HG03565 (cell line): ENCODE data around the gene TBRG4.

Source experiments
- ATAC-seq: cut with Tn5 transposase; IDR thresholded peaks from one replicate; pipeline ENCODE4 v1.9.1; 2021; ENCODE audit warnings: mild to moderate bottlenecking, moderate library complexity; ENCODE audit not compliant: unreplicated experiment

TBRG4 gene

DNA sequence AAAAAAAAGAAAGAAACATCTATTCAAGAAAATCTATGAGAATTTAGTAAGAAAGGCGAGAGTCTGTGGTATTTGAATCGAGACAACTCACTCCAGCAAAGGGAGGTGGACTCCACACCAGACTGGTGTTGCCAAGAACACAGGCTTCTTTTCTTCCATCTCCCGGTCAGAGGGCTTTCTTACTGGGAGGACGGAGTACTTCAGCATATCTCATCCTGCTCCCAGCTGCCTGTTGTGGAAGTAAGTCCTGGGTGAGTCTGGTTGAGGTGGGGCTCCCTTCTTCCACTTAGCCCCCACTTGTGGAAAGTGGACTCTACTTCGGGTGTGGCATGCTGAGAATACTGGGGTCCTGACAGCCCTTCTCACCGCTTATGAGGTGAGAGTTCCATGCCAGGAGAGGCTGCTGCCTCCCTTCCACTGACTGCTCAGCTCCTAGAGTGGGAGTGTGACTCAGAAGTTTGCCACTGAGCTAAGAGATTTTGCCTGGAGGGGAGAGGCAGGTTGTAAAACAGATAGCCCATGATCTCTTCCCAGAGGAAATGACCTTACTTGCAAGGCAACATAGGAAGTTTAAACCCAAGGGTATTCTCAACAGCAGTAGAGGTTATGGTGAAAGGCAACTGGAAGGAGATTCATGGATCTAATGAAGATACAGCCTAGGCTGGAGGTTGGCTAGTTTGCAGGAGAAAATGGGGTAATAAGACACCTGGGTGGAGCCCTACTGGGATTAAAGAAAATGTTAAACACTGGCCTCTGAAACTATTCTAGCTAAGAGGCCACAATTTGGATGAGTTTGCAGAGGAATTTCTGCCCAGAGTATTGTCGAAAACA, 19.2 kb downstream of the TBRG4 start:
- ATAC-seq, result no peak

DNA sequence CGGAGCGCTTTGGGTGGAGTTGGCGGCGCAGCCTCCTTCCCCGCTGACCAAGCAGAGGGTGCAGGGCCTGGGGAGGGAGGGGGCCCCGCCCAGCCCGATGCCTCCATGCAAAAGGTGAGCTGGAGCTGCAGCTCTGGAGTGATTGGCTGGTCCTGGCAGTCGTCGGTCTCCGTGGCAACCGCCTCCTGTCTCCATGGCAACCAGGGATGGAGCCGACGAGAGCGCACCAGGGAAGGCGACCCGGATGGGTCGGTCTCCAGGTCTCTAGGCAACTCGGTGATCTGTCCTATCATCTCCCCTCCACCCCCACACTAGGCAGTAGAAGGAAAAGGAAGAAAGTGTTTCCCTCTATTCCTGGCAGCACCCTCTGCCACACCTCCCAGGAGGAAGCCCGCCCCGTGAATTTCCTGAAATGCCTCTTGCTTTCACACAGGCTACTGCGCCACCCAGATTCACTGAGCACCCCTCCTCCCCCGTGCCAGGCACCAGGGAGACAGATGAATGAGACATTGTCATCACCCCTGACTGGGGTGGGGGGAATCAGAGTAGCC, 22.1 kb downstream of the TBRG4 start:
- no peak for ATAC-seq

DNA sequence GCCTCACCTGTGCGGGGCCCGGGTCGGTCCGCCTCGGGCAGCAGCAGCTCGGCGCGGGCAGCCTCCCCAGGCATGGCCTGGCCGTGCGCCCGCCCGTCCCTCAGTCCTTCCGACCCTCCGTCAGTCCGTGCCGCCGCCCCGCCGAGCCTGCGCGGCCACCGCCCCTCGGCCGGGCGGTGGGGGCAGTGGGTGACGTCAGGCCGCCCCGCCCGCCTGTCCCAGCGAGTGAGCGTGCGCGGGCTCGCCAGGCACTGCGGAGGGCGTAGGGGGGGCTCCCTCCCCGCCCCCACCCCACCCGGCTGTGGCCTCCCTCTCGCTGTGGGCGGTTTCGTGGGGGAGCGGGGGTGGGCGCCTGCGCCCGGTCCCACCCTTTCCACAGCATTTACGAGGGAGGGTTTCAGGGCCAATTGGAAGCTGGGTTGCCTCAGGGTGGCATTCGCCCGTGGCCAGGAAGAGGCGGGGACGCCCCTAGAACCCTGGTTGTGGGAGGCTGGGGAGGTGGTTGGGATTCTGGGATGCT, 22.6 kb downstream of the TBRG4 start, which contains the start of gene NACAD:
Gene NACAD (minus strand): TSS at position 149 of the 520 bp plus-strand sequence. CDS start 75 bp downstream, at position 74.
- ATAC-seq, result no peak

DNA sequence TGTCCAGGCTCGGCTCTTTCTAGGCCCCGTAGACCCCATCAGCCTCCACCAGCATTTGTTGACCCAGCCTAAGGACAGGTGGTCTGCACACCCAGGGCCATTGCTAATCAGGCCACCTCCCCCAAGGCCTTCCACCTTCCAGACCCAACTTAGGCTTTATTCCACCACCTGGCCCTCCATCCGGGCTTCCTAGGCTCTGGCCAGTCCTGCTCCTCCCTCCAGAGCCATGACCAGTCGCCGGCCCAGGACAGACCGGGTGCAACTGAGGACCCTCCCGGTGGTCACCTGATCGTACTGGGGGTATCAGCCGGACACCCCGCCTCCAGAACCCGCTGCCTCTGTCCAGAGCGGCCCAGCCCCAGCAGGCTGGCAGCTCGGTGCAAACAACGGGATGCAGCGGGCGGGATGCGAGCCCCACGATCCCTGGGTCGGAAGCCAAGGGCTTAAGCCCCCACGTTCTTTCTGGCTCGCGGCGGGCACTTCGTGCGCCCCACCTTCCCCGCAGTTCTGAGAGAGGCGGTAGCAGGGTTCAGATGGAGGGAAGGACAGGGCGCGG, 23.3 kb downstream of the TBRG4 start:
- no peak for ATAC-seq

DNA sequence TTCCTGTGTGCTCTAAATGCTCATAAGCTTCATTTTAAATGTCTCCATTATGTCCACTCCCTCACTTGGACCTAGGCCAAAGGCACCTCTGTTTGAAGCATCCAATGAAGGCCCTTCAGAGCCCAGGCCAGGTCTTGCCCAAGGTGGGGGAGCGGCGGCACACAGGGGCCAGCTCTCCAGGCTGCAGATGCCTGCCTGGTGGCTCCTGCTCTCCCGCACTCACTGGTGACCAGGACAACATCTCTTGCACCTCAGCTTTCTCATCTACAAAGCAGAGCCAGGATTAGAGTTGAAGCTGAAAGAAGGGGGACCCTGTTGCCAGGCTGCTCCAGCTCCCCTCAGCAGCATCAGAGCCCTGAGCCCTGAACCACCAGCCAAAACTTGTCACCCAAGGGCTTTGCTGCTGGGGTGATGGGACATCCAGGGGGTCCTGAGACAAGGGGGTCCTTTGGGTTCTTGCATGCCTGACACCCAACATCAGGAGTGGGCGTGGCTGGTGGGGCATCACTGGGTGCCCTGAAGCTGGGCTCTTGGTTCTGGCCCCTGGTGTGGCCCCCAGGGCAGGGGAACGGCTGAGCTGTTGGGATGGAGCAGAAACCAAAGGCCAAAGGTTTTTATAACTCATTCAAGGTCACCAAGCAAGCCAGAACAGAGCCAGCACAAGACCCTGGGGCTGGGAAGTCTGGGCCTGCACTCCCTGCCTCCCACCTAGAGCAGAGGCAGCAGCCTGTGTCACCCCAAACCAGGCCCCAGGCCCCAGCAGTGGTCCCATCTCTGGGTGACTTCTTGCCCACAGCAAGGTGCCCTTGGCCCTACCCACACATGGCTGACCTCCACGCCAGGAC, 24.0 kb downstream of the TBRG4 start:
- ATAC-seq, result no peak

DNA sequence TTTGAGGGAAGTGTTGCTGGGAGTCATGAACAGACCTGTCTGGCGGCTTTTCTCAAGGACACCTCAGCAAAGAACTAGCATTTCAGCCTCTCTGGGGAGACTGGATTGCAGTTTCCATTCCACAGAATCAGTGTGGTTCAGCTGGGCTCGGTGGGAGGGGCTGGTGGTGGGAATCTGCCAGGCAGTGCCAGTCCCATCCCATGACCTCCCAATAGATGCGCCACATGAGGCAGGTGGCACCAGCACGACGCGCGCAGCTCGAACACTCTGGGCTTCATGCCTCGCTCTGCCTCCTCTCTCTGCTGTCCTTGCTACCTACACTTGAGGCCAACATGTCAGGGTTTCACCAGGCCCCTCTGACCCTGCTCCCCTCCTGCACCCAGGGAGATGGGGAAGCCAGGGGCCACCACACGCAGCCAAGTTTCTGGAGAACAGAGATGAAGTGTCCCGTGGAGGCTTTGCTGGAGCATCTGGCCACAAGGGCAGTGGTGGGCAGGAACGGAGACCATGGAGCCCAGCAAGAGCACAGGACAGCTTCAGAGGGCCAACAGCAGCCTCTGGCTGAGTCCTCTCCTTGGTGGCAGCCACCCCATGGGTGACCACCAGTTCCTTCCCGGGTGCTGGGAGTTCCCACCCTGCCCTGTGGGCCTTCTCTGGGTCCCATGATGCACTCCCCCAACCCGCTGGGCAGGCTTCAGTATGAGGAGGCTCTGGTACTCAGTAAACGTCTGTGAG, 25.0 kb downstream of the TBRG4 start:
- ATAC-seq, result no peak

DNA sequence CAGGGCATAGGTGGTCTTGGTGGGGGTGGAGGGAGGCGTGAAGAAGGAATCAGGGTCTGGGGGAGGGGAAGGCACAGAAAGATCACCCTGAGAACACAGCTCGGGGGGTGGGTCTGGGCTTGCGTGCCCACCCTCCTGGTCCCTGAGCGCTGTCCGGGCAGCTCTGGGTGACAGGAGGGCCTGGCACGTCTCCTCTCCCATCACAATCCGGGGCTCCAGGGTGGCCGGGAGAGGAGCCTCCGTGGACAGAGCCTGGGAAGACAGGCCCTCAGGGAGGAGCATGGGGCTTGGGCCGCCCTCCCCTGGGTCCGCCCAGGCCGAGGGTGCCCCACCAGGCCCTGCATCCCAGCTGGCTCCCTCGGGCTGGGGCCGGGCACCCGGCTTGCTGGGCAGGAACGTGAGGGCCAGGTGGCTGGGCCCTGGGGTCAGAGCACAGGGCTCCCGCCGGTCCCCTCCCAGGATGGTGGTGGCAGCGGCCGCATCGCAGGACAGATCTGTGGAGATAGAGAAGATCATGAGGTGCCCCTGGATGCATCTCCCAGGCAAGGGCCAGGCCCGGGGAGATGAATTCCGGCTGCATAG, 25.8 kb downstream of the TBRG4 start:
- ATAC-seq, result no peak

DNA sequence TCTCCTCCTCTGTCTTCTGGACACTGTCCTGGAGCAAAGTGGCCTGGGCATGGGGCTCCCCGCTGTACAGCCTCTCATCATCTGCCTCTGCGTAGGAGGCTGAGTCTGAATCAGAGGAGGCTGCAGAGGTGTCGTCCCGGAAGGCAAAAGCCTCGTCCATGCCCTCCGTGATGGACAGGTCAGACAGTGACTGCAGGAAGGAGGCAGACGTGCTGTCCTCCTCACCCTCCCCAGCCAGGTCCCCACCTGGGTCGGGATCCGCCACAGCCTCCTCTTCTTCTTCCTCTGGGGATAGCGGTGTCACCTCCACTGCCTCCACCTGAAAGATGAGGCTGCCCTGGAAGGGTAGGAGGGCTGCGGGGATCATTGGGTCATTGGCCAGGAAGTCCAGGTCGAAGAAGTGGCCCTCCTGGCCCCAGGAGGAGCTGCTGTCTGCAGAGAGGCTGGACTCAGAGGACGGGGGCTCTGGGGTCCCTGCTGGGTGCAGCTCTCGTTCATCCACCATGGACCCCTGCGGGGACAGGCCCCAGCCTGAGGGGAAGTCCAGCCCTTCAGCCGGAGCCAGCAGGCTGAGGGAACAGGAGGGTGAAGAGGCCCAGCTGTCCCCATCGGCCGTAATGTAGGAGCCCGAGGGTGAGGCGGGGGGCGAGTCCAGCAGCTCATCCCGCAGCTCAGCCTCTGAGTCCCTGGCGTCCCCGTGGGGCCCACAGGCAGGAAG, 26.4 kb downstream of the TBRG4 start:
- no peak for ATAC-seq

DNA sequence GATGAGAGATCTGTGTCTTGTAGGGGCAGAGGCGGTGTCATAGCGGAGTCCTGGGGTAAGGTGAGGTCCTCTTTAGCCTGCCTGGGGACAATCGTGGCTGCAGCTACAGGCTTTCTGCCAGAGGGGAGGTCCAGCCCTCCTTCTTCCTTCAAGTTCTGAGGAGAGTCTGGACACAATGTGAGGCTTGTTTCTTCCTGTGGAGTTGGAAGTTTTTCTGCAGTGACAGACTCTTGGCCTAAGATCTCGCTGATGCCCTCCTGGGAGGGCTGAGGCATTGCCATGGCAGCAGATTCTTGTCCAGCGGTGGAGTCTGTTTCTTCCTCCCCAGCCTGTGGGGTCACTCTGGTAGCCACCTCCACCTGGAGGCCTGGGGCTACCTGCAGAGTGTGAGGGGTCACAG, 27.2 kb downstream of the TBRG4 start:
- no peak for ATAC-seq

DNA sequence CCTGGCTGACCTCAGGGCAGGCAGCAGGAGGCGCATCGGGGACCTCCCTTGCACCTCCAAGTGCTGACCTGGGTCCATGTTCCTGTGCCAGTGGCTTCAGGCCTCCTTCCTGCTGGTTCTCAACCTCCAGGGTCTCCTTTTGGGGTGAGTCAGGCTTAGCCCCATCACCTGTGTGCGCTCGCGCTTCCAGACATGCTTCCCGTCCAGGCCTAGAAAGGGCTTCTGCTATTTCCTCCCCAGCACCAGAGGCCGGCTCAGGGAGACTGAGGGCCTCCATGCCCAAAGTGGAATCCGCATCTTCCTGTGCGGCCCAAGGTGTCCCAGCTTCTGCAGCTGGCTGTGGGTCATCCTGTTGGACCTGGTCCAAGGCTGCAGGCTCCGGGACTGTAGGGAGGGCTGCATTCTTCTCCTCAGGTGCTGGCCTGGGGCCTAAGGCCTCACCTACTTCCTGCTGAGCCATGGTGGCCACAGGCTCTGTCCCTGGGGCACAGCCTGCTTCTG, 28.6 kb downstream of the TBRG4 start:
- ATAC-seq, result no peak

DNA sequence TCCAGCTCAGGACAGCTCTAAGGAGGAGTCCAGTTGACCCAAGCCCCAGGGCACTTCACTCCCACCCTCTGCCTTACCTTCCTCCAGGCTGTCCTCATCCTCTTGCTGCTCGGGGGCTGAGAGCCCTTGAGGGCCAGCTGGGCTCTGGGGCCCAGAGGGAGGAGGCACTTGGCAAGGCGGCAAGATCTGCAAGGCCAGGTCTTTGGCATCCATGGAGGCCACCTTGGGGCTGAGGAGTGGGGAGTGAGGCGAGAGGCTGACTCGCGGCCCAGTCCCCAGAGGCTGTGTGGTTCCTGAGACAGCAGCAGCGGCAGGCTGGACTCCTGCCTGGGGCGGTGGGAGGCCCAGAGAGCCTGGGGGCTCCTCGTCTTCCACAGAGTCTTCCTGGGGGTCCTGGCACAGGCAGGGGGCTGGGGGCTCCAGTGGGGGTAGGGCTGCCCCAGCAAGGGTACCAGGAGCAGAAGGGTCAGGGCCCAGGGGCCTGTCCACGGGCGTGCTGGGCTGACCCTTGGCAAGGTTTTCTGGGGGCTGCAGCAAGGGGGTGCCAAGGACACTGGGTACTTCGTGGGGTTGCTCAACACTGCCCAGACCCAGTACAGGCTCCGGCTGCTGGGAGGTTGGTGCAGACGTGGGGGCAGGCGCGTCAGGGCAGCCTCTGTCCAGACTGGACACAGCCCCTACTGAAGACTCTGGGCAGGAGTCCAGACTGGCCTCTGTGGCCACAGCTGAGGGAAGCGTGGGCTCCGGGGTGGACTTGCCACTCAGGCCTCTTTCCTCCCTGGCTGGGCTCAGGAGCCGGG, 29.3 kb downstream of the TBRG4 start:
- ATAC-seq, result no peak

DNA sequence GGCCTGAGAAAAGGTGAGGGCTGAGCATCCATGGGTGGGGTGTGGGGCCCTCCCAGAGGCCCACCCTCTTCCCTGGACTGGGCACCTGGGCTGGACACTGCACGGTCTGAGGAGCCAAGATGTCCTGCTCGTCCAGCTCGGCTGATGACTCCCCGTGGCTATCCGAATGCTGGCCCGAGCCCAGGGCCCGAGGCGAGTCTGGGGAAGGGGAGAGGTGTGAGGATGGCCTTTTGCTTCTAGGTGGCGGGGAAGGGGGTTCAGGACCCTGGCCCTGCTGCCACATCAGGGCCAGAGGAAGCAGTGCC, 29.9 kb downstream of the TBRG4 start:
- no peak for ATAC-seq

DNA sequence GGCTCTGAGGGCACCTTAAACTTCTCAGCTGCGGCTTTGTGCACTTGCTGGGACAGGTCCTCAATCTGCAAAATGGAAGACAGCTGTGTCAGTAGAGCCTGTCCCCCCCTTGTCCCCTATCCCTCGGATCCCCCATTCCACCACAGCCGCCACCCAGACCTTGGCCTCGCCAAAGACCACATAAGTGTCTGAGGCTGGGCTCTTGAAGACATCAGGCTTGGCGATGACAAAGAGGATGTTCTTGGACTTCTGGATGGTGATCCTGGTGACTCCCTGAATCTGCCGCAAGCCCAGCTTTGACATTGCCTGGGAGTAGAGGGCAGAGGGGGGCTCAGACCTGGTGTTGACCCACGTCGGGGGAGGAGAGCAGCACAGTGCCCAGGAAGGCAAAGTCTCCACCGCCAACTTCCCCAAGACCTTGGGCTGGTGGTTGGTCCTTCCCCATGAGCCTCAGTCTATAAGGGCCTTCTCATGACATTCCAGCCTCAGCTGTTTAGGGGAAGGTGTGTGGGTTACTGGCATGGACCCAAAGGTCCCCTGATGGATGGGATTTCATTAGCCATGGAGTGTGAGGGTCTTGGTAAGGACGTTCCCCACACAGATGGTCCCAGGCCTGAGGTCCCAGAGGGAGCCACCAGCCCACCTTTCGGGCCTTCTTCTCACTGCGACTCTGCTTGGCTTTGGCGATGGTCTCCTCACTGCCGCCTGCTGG, 30.4 kb downstream of the TBRG4 start:
- no peak for ATAC-seq

DNA sequence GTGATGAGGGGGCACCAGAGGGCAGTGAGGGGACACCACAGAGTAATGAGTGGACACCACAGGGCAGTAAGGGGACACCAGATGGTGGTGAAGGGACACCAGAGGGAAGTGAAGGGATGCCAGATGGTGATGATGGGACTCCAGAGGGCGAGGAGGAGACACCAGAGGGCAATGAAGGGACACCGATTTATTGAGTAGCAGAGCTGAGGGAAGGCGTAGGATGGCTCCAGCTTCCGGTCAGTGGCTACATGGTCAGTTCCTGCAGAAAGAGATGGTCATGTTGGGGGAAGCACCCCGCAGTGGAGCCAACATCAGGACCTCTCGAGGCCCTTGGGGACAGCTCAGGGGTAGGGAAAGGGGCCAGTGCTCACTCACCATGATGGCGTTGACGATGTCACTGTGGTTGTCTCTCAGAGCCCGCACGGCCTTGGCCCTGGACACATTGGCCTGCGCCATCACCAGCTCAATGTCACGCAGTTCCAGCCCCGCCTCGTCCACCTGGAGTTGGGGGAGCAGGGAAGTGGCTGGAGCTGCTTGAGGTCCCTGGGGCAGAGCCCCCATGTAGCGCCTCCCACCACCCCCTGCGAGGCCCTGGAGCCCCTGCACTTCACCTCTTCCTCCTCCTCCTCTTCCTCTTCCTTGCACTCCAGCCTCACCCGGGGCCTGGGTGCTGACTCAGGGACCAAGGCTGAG, 31.1 kb downstream of the TBRG4 start:
- no peak for ATAC-seq

DNA sequence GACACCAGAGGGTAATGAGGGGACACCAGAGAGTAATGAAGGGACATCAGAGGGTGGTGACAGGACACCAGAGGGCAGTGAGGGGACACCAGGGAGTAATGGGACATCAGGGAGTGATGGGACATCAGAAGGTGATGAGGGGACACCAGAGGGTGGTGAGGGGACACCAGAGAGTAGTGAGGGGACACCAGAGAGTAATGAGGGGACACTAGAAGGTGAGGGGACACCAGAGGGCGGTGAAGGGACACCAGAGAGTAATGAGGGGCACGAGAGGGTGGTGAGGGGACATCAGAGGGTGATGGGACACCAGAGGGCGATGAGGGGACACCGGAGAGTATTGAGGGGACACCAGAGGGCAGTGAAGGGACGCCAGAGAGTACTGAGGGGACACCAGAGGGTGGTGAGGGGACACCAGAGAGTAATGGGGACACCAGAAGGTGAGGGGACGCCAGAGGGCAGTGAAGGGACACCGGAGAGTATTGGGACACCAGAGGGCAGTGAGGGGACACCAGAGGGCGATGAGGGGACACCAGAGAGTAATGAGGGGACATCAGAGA, 33.3 kb downstream of the TBRG4 start:
- ATAC-seq, result no peak

DNA sequence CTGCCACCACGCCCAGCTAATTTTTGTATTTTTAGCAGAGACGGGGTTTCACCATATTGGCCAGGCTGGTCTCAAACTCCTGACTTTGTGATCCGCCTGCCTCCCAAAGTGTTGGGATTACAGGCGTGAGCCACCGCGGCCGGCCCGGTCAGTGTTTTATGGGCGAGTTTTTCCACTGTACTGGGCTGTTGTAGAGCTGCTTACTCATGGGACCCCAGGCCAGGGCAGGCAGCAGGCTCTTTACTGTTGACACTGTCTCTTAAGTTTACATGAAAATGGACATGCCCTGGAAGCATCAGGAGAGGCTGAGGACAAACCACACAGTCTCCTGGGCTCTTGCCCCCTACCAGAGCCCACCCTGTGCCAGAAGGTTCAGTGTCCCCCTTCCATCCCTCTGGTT, 33.9 kb downstream of the TBRG4 start:
- ATAC-seq, result no peak

DNA sequence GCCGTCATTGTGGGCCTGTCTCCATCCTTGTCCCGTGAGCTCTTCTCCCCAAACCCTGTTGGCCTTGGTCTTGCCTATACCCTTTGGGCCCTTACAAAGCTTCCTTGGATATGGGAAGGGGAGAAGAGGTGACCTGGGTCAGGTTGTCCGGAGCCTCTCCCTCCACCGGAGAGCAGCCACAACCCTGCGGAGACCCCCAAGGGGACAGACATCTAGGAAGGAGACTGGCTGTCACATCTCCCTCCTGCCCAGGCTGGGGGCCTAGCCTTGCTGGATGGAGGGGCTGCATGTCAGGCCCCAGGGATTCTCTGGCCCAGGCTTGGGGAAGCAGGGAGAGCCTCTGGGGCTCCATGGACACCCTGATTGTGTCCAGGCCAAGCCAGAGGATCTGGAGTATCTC, 34.6 kb downstream of the TBRG4 start:
- ATAC-seq, result no peak
